GM19438 (cell line): ENCODE data around the gene SAMD4A.

Experiments
- ATAC-seq: cut with Tn5 transposase; IDR thresholded peaks from one replicate; pipeline ENCODE4 v1.9.1; 2021; ENCODE audit warnings: low read depth; ENCODE audit not compliant: unreplicated experiment

The SAMD4A gene

DNA sequence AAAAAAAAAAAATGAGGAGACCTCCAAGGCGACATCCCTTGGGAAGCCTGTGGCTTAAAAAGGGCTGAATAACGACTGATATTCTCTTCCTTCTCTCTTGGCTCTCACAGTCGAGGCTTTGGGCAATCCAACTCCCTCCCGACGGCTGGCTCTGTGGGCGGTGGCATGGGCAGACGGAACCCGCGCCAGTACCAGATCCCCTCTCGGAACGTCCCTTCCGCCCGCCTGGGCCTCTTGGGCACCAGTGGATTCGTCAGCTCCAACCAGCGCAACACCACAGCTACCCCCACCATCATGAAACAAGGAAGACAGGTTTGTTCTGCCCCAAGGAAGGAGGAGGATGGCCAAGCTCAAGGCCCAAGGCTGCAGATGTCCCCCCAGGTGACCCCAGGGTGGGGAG lies 207.9 kb downstream of the SAMD4A start:
- ATAC-seq: no peak

DNA sequence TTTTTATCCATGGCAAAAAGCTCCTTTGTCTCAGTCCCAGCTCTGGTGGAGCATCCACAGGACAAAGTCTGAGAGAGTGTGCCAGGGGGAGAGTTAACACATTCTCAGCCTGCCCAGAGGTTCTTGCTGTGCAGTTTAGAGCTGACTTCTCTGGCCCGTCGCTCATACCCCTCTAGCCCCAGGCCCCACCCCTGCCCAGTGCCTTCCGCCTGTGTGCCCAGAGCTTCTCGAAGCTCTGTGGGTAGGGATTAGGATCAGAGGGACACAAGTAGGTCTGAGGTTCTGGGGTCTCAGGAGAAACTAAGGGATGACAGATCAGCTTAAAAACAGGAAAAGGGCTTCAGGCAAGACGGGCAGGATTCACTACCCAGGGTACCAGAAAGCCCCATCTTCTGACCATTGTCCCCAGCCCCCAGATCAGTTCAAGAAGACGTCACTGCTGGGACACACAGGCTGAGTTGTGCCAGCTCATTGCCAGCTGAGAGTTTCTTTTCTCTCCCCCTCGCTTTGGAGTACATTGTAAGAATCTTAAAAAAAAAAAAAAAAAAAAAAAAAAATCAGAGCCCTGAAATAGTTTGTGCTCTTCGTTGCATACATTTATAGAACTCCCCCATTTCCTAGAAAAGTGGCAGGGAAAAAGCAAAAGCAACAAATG lies 208.7 kb downstream of the SAMD4A start:
- no peak for ATAC-seq

DNA sequence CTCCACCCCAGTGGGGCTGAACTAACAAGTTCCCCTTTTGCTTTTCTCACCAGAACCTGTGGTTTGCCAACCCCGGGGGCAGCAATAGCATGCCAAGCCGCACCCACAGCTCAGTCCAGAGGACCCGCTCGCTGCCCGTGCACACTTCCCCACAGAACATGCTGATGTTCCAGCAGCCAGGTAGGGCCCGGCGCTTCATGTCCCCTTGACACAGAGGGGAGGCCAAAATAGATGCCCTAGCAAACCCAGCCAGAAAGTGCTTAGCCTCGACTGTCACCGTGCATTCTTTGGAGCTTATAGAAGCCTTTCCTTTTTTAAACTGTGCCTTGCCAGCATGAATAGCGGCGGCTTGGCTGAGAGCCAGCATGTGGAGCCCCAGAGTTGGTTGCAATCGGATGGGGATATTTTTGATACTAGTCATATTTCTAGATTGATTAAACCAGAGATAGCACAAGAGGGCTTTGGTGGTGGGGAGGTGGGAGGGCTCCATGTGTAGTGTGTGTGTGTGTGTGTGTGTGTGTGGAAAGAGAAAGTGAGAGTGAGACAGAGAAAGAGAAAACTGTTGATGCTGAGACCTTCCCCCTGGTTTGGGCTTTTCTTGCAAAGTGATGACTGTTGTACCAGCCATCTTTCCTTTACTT lies 209.6 kb downstream of the SAMD4A start:
- no peak for ATAC-seq

DNA sequence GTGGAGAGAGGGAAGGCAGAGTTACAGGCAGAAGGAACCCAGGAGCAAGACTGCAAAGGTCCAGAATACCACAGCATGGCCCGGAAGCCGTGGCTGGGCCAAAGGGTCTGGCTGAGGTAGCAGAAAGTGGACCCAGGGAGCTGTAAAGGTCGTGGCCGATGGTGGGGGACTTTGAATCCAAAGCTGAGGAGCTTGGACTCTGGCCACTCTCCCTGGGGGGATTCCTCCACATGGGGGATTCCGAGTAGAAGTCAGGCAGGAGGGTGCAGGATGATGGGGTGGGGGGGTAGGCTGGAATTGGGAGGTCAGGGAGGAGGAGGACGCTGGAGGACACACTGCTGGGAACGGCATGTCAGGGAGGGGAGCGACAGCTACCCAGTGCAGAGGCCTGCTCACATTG lies 210.5 kb downstream of the SAMD4A start:
- no peak for ATAC-seq

DNA sequence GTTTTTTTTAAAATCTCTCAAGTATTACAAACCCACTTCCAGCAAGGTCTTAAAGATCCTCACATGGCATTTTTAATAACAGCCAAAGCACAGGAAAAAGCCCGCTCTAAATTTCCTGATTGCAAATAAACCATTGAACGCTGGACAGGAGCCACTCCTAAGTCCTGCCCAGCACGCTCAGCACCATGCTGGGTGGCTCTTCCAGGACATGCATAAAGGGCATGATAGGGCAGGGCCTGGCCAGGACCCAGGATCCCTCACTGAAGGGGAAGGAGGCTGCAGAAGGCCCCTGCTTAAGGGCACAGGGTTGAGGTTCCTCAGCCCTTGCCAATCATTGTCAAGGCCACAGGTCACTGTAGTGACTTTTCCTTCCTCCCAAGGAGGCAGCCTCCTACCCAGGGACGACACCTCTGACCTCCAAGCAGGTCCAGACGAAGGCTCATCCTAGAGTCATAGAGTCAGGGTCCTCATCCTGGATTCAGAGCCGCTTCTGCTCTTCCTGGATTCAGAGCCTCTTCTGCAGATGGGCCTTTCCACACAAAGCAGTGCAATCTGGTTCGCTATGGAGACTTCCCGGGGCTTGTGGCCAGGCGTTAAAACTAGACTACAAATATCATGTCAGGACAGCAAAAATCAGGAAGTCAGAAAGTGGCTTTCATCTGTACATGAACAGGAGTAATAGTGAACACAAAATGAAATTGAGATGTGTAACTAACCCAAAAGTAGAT lies 211.9 kb downstream of the SAMD4A start:
- ATAC-seq: no peak

DNA sequence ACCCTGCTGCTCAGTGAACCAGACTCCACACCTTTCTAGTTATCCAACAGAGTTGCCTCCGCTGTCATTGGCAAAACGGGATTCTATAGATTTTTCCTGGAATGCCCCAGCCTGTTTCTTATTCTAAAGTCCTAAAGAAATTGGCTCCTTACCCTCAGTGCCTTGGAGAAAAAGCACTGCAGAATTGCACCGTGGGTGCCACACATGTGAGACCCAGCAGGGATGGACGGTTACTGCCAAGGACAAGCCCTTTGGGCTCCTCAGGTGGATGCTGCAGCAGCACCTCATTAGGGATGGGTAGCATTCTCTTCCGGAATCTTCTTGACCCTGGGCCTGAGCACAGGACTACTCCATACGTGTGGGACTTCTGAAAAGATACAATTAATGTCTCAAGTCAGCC lies 214.2 kb downstream of the SAMD4A start:
- no peak for ATAC-seq

DNA sequence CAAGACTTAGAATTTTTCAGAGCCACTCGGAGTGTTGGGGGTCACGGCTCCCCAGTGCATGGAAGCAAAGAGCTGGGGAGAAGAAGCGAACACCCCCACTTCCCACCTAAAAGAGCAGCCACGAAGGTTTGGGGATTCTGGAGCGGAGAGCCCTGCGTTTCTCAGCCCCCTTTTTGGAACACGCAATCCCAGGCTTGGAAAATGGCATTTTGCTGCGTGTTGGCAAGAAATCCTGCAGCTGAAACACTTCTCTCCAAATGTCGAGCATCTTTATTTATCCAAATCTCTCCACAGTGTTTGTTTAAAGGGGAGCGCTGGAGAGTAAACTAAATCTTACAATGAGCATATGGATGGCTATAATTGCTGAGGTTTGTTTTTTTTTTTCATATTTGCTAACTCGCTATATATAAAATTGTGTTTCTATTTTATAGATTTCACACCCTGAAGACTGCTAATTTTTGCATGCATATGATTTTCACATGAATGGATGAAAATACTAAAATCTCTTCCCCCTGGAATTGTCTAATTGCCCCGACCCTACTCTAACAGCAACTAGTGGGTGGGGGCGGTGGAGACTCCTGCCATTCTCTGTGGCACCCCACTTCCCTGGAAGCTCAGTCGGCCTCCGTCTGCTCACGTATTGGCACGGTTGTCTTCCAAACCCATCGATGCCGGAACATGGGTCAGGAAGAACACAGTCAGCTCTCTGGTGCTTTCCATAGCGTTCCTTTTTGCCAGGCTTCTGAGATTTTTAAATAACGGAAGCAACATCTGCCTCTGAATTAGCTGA lies 215.2 kb downstream of the SAMD4A start:
- no peak for ATAC-seq

DNA sequence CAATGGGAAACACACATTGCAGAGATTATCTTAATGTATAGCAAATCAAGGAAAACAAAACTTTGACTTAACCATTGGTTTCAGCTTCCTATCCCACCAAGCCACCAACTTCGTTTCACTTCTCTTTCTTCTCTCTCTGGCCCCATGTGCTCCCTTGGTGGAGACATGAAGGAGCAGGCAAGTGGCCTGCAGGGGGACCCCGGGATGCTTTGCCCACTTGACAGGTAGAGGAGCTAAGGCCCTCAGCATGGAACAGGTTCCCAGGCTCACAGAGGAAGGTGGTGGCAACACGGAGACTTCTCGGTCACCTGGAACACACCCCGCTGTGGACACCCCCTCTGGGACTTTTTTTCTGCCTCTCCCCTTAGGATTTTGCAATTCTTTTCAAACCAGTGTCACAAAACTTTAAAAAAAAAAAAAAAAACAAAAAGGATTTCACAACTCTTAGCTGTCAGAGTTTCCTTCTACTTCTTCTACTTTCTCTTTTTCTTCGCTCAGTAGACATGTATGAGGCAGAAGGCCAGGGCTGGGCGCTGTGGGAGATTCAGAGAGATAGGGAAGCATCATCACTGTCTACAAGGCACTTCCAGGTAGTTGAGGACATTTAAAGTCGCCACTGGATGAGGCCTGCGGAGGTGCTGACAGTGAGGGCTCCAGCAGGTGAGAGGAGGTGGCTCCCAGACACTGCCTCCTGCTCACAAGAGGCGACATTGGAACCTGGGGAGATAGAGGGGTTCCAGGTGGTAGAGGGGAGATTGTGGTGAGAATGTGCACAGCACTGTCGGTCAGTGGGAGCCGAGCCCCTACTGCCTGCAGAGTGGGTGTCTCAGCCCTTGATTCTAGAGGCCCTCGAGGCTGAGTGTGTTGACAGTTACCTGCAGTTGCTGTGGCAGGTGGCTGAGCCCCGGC lies 216.1 kb downstream of the SAMD4A start:
- ATAC-seq: peak; percentile 89

DNA sequence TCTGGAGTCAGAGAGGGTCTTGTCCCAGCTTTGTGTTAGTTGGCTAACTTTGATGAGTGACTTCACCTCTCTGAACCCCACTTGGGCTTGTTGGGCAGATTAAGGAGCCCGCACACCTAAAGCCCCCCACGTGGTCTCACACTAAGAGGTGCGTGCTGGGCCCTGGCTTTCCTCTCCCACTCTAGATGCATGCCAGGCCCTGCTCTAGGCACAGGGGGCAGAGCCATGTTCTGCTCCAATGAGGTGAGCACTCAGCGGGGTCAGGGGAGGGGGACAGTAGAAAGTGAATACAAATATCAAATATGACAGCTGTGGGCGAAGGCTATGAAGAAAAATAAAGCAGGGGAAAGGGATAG lies 216.7 kb downstream of the SAMD4A start:
- ATAC-seq: no peak

DNA sequence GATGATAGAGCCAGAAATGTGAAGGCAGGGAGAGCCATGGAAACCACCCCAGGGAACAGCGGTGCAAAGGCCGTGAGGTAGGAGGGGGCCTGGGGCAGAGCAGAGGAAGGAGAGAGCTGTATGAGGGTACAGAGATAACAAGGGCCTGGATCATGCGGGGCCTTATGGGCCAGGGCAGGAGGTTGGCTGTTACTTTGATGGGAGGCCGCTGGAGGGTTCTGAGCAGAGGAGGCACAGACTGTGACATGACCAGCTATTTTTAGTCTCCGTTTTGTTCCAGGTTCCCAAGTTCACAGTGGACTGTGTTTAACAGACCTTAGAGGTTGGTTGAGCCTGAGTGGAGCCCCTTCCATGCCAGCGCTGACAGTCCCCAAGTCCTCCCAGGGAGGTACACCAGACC lies 217.1 kb downstream of the SAMD4A start:
- no peak for ATAC-seq

DNA sequence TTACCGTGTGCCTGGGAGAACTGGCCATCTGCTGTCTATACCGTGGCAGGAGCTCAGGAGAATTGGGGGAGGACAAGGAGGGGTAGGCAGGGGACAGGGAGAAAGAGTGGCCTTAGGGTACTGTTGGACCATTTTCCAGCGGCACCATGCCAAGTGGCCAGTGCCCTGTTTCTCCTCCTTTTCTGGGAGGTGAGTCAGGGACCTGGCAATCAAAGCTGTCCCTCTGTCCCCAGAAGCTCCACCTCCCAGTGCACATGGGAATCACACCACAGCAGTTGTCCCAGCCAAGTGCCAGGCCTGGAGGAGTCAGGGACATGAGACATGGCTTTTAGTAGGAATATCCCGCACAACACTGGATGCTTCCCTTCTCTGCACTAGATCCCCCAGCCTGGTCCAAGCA lies 217.7 kb downstream of the SAMD4A start:
- ATAC-seq: no peak

DNA sequence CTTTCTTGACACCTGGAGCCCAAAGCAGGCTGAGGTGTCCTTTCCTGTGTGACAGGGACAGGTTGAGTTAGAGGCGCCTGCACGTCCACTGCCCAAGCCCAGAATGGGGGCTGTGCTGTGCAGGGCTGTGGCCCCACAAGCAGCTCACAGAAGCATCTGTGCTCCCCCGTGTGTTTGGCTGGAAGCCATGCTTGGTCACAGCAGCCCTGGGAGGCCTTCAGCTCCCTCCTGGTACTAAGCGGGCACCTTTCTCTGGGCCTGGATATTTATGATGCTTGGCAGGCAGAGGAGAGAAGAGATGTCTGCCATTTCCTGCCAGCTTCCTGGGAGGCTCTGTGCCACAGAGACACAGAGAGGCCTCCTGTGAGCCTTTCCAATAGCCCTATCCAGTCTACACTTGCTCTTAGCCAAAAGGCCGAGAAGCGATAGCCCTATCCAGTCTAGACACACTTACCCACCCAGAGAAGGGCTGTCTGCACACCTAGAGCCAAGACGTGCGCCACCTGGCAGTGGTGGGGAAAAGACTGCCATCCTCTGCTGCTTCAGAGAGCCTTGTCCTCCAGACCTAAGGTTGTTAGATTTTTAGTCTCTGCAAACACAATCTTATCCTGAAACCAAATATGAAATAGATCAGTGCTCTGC lies 218.3 kb downstream of the SAMD4A start:
- no peak for ATAC-seq

DNA sequence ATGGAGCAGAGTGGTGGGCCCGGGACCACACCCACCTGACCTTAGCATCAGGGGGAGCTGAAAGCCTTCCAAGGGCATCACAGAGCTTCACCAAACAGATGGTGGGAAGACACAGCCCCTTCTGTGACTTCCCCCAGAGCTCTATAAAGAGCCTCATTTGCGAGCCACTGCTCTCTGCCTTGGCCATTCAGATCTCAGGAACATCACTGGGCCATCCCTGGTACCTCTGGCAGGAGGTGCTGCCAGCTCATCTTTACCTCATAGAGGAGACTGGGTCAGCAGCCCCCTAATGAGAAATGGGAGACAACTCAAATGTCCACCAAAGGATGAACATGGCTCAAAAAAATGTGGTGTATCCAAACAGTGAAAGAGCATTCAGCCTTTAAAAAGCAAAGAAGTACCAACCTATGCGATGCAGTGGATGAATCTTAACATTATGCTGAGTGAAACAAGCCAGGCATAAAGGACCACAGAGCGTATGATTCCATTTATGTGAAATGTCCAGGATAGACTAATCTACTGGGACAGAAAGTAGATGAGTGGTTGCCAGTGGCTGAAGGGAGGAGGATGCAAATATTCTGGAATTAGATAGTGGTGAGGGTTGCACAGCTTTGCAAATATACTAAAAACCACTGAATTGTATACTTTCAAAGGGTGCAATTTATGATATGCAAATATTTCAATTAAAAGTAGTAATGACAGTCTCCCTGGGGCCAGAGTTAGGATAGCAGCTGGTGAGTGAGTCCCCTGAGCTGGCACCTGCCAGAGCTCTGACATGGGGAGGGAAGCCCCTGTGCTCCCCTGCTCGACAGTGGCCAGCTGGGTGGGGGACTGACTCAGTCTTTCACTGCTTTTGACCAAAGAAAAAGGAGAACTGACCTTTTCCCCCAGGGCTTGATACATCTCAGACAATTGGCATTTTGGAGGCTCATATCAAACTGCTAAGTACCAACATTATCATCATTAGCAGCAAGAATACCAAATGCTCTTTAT lies 219.1 kb downstream of the SAMD4A start:
- no peak for ATAC-seq

DNA sequence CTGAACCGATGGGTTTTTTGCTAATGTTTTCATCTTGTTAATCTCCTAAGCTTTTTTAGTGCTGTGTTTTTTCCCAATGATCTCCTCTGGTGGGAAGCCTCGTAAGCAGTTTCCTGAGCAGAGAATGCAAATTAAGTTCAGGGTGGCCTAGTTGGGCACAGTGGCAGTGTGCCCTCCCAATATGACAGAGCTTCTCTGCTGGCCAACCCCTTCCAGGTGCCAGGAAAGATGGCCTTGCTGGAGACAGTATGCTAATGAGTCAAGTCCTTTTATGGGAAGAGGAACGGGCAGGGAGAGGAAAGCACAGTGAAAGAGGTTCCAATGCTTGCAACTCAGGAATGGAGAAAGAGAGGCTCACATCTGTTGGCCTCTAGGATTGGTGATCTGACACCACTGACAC lies 219.9 kb downstream of the SAMD4A start:
- ATAC-seq: no peak

DNA sequence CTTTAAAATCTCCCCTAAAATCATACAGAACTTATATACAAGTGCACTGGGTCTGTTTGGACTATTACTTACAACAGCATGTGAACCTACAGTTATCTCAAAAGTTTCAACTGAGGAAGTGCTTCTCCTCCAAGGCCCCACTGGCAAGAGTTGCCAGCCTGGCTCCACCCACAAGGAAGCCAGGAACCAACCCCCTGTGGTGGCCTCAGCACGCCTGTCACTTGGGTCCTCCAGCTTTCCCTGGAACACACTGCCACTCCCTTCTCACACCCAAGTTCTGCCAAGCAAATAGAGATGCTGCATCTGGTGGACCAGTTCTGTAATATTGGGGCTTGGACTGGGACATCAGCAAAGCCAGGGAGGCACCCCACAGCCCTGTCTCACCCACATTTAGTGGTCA lies 220.3 kb downstream of the SAMD4A start:
- ATAC-seq: no peak

DNA sequence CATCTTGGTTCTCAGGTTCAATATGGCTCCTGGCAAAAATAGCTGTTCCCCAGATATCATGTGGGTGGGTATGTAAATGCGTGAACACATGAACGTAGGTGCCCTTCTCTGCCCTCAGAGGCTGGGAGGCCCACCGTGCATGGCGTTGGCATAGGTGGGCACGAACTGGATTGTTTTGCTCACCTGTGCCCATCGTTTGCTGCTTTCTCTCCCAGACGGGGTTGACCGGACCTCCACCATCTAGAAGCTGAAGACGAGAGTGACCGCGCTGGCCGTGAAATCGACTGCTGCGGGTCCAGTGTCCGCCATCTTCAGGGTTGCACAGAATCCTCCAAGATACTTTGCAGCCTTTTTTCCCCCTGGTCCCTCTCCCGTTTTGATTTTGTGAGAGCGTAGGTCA lies 221.8 kb downstream of the SAMD4A start:
- no peak for ATAC-seq

DNA sequence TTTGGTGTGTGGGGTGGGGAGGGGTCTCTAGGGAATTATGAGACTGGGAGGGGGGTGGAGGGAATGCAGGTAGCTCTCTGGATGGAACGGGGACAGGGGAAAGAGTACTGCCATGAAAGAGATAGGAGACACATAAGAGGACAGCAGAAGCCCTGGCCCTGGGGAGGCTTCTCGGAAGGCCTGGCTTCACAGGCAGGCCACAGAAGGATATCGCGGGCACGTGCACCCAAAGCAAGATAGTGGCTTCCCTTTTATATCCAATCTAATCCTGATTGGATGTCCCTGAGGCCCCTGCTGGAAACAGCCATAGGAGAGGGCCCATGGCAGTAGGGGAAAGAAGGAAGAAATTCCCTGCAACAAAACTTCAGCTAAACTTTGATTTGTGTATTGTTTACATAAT lies 222.2 kb downstream of the SAMD4A start:
- ATAC-seq: no peak

DNA sequence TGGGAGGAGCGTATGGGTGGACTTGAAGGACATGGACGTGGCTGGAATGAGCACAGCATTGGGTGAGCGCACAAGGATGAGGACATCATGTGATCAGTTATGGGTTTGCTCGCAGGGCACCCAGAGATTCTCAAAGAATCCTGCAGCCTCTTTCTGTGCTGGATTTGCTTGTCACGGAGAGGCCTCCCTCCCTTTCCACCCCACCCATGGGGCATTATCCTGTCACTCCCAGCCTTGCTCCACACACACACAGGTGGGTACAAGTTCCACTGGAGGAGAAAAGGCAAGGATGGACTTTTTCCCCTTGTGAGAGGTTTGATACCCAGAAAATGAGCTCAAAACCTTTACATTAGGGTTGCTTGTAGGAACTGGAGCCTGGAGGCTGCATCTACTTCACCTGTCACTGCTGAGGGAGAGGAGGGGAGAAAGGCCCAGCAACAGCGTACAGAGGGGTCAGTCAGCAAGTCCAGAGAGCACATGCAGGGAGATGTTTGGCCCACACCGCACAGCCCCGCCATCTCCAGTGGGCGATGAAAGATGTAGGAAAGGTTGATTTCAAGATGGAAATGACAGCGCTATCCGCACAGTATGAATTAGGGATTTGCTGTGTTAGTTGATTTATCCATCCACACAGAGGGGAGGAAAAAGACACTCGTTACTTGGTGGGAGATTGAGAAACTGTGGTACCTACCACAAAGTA lies 223.0 kb downstream of the SAMD4A start:
- no peak for ATAC-seq
